Adrenal gland (tissue), 5 donors: ENCODE measurements around the gene FUT4.

Source experiments
- CTCF ChIP-seq, 6 experiments: fragments of 450-650 bp in 4 of 6; fragments of 200-600 bp in 2 of 6; sonication (generic) in 1 of 6; IDR thresholded peaks; 1 replicate in 5 of 6; 2 replicates in 1 of 6; pipeline versions ENCODE4 v1.5.1 to v1.8.0; 2016 to 2021; ENCODE audit warnings: antibody characterized with exemption in 6 of 6, mild to moderate bottlenecking in 2 of 6, moderate library complexity in 1 of 6
- POLR2A ChIP-seq, 2 donors: fragments of 450-650 bp; IDR thresholded peaks; one replicate each; pipeline ENCODE4 v1.6.1; 2017; ENCODE audit warnings: antibody characterized with exemption in 2 of 2, mild to moderate bottlenecking in 2 of 2, moderate library complexity in 1 of 2
- donor health status: DM: no; HTN: no; CAD: no.

GRCh38 chr11:94536386-94536785, 7.3 kb upstream of the FUT4 start:
- no peak for TF ChIP-seq CTCF (IDR thresholded peaks at IDR 0.05)
- no peak for TF ChIP-seq POLR2A (IDR thresholded peaks at IDR 0.05)
